Gastroesophageal sphincter (tissue), 4 donors: ENCODE measurements around the gene MS4A4A. TPM values are rescaled to one million over a fixed set of nuclear protein-coding genes. Genes with fewer than 3 reads are reported as not detected.
A peak's percentile ranks its signal among the peaks of the same experiment; 100 is the strongest.

Source experiments
- ATAC-seq: fragments of 150-250 bp; one replicate; pipeline ENCODE4 v1.9.1; 2016; ENCODE audit warnings: mild to moderate bottlenecking, moderate library complexity
- H3K27ac ChIP-seq, 4 donors: fragments of 200-600 bp; sonication (generic) in 3 of 4; 1 replicate in 3 of 4; 2 replicates in 1 of 4; pipeline ENCODE4 v1.5.1; 2016 to 2019
- H3K27me3 ChIP-seq: fragments of 200-600 bp; sonication (generic); one replicate; pipeline ENCODE4 v1.5.1; 2019
- H3K36me3 ChIP-seq, 2 donors: fragments of 200-600 bp; sonication (generic); one replicate each; pipeline ENCODE4 v1.5.1; 2019; ENCODE audit warnings: control low read depth in 1 of 2
- H3K4me1 ChIP-seq, 3 donors: fragments of 200-600 bp; sonication (generic); 1 replicate in 2 of 3; 2 replicates in 1 of 3; pipeline ENCODE4 v1.5.1; 2016 to 2019; ENCODE audit warnings: control low read depth in 2 of 3
- H3K4me3 ChIP-seq, 2 donors: fragments of 200-600 bp; sonication (generic); one replicate each; pipeline ENCODE4 v1.5.1; 2019; ENCODE audit warnings: mild to moderate bottlenecking in 1 of 2, moderate library complexity in 1 of 2
- H3K9me3 ChIP-seq, 3 donors: fragments of 200-600 bp; sonication (generic); one replicate each; pipeline ENCODE4 v1.5.1; 2017 to 2019; ENCODE audit warnings: control low read depth in 2 of 3
- EP300 ChIP-seq: sonication (generic); formaldehyde crosslinking; IDR thresholded peaks from one replicate; pipeline ENCODE4 v1.6.1; 2017; ENCODE audit warnings: antibody characterized with exemption, mild to moderate bottlenecking
- POLR2A ChIP-seq, 2 donors: fragments of 450-650 bp; IDR thresholded peaks; one replicate each; pipeline ENCODE4 v1.6.1; 2017; ENCODE audit warnings: antibody characterized with exemption in 2 of 2, mild to moderate bottlenecking in 2 of 2, moderate library complexity in 1 of 2
- POLR2AphosphoS5 ChIP-seq: sonication (generic); formaldehyde crosslinking; IDR thresholded peaks from one replicate; pipeline ENCODE4 v1.6.1; 2017; ENCODE audit warnings: antibody characterized with exemption
- WGBS, 2 donors: methylation state at CpG; one replicate each; pipeline ENCODE4 v1.1.5; 2018; ENCODE audit warnings: low coverage in 1 of 2; 5-methylcytosine and 5-hydroxymethylcytosine counted together
- total RNA-seq, 4 donors: library from RNA; depleted of rRNA; stranded (reverse); fragments of >200 nt; gene quantifications; one replicate each; pipeline ENCODE4 v1.1.0, GENCODE V29; 2016
- TF ChIP-seq, protein P1 (sequence below), 4 experiments: fragments of 200-600 bp in 2 of 4; fragments of 450-650 bp in 2 of 4; sonication (generic) in 1 of 4; IDR thresholded peaks; one replicate each; pipeline ENCODE4 v1.5.1; 2017 to 2019; ENCODE audit warnings: antibody characterized with exemption in 4 of 4, mild to moderate bottlenecking in 2 of 4, moderate library complexity in 2 of 4

MS4A4A gene
- total RNA-seq, 4 donors from 2014 or later, result 10.5 to 65.7 (median 25.8) TPM

DNA sequence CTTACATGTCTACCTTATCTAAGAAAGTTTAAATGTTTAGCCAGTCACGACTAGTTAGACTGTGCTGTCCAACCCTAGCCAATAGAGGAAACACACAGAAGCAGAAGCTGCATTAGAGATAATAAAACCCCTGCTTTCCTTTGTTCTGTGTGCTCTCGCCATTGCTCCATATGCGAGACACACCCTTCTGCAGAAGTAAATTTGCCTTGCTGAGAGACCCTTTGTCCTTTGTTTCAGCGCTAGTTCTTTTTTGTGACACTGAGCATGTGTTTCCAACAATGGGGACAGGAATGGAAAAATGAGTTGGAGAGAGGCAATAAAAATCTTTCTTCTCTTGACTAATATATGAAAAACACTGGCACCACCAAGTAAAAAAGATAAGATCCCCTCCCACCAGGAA is 19.5 kb upstream of the MS4A4A start:
- no peak overlapping the region for H3K4me3 ChIP-seq
- H3K4me1 ChIP-seq, result no peaks in the 10 kb centered on the region
- TF ChIP-seq POLR2A (IDR thresholded peaks at IDR 0.05) (no peak), POLR2AphosphoS5 (no peak), EP300 (no peak)
- TF ChIP-seq, protein P1, sequence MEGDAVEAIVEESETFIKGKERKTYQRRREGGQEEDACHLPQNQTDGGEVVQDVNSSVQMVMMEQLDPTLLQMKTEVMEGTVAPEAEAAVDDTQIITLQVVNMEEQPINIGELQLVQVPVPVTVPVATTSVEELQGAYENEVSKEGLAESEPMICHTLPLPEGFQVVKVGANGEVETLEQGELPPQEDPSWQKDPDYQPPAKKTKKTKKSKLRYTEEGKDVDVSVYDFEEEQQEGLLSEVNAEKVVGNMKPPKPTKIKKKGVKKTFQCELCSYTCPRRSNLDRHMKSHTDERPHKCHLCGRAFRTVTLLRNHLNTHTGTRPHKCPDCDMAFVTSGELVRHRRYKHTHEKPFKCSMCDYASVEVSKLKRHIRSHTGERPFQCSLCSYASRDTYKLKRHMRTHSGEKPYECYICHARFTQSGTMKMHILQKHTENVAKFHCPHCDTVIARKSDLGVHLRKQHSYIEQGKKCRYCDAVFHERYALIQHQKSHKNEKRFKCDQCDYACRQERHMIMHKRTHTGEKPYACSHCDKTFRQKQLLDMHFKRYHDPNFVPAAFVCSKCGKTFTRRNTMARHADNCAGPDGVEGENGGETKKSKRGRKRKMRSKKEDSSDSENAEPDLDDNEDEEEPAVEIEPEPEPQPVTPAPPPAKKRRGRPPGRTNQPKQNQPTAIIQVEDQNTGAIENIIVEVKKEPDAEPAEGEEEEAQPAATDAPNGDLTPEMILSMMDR (IDR thresholded peaks at IDR 0.05), result no peak
- no peaks in the 10 kb centered on the region for H3K27me3 ChIP-seq
- WGBS, 2 donors, result 71 to 80% methylated on average over 4 of the region's 4 CpGs
- H3K9me3 ChIP-seq, result peaks cover 0 to 8% (median 0%) of the 10 kb centered on the region in 3 donors
- no peaks in the 10 kb centered on the region for H3K36me3 ChIP-seq
- H3K27ac ChIP-seq, result no peak overlapping the region
- no peak for ATAC-seq

DNA sequence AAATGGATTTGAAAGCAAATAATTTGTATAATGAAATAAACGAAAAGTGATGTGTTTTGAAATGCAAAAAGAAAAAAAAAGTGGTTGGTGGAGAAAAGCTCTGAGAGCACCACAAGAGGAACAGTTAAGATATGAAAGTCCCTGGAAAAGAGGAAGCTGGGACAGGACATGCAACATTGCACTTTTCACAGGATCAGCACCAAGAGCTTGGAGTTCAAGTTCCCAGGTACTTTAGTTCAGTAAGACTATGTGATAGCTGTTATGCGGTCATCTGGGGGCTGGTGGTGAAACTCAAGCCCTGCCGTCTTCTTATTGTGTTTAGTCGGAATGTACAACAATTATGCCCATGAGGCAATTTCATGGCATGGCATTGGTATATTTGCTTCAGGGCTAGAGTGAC is 17.1 kb upstream of the MS4A4A start:
- 71 to 72% methylated on average over 4 of the region's 4 CpGs for WGBS, 2 donors
- Histone ChIP-seq H3K27me3 (no peaks in the 10 kb centered on the region), H3K4me3 (no peak overlapping the region), H3K4me1 (no peaks in the 10 kb centered on the region), H3K27ac (no peak overlapping the region), H3K36me3 (no peaks in the 10 kb centered on the region), H3K9me3 (peaks cover 0 to 8% (median 0%) of the 10 kb centered on the region in 3 donors)
- ATAC-seq, result peak; percentile 46
- TF ChIP-seq, protein P1 (IDR thresholded peaks at IDR 0.05), result no peak
- no peak for TF ChIP-seq EP300
- TF ChIP-seq POLR2A (IDR thresholded peaks at IDR 0.05), result no peak
- TF ChIP-seq POLR2AphosphoS5, result no peak

DNA sequence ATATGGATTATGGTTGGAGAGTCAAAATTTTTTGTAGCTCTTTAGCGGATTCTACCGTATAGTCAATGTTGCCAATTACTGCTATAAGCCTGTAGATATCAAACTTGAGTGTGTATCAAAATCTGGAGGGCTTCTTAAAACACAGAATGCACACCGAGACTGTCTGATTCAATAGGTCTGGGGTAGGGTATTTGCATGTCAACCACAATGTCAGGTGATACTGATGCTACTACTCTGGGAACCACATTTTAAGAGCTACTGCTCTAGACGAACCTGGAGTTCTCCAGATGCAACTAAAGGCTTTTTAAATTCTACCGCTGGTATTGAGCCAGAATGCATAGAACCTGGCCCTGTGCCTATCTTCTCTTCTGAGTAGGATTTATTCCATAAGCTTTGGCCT is 15.8 kb upstream of the MS4A4A start:
- Histone ChIP-seq H3K4me1 (no peaks in the 10 kb centered on the region), H3K4me3 (no peak overlapping the region), H3K9me3 (peaks cover 0 to 11% (median 0%) of the 10 kb centered on the region in 3 donors), H3K36me3 (no peaks in the 10 kb centered on the region), H3K27ac (no peak overlapping the region), H3K27me3 (no peaks in the 10 kb centered on the region)
- ATAC-seq, result no peak
- WGBS, 2 donors, result 69 to 78% methylated on average over 4 to 5 of the region's 5 CpGs
- TF ChIP-seq, protein P1 (IDR thresholded peaks at IDR 0.05), result no peak
- TF ChIP-seq EP300, result no peak
- no peak for TF ChIP-seq POLR2AphosphoS5
- no peak for TF ChIP-seq POLR2A (IDR thresholded peaks at IDR 0.05)

DNA sequence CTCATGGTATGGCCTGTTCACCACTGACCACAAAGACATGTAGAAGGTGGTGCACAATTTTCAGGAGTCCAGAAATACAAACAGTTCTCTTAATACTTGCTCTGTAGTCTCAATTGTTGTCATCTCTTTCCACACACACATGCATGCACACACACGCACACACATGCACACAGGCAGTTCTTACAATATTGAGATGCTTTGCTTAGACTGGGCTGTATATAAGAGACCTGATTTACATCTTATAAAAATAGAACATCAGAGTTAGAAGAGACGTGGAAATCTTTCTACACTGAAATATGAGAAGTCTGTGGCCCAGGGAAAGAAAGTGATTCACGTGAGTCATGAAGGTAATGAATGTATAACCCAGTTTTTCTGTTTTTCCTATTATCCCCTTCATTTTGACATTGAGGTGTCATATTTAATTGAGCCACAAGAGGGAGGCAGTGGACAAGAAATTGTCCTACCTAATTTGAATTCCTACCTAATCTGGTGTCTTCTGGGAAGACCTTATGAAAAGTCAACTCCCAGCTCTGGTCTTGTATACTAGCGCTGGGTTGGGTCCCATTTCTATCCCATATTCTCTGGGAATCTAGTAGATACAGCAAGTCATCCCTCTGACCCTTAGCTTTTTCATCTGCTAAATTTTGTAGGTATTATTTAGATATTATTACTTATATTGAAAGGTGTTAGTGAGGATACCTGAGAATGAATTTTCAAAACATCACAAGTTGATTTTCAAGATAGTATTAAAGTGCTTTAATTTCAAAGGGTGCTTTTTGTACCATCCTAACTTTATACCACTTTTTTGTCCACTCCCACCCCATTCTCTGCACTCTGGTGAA is 14.9 kb upstream of the MS4A4A start:
- Histone ChIP-seq H3K9me3 (peaks cover 0 to 18% (median 0%) of the 10 kb centered on the region in 3 donors), H3K36me3 (no peaks in the 10 kb centered on the region), H3K4me3 (no peak overlapping the region), H3K27ac (no peak overlapping the region), H3K4me1 (no peaks in the 10 kb centered on the region), H3K27me3 (no peaks in the 10 kb centered on the region)
- WGBS, 2 donors, result 26 to 27% methylated on average over 4 of the region's 4 CpGs
- ATAC-seq, result no peak
- TF ChIP-seq, protein P1 (IDR thresholded peaks at IDR 0.05), result peak; percentile 40 to 54 (median 52)
- no peak for TF ChIP-seq EP300

DNA sequence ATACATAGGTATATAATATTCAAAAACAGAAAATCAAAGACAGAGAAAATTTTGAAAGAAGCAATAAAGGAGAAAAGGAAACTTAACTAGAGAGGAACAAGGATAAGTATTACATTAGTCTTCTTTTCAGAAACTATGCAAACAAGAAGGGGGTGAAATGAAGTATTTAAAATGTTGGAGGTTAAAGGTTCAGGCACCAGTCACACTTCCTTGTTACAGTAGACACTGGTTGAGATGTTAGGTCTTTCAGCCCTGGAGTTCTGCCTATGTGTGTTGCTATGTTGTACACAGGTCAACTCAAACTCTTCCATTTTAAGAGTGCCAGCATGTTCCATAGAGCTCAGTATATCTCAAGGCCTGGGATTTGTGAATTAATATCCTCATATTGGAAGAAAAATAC is 6.0 kb upstream of the MS4A4A start:
- Histone ChIP-seq H3K4me1 (no peaks in the 10 kb centered on the region), H3K27me3 (no peaks in the 10 kb centered on the region), H3K36me3 (no peaks in the 10 kb centered on the region), H3K9me3 (peaks cover 0 to 13% (median 0%) of the 10 kb centered on the region in 3 donors), H3K27ac (no peak overlapping the region), H3K4me3 (no peak overlapping the region)
- TF ChIP-seq POLR2A (IDR thresholded peaks at IDR 0.05) (no peak), EP300 (no peak), POLR2AphosphoS5 (no peak)
- TF ChIP-seq, protein P1 (IDR thresholded peaks at IDR 0.05), result no peak
- no peak for ATAC-seq
